ENCODE data around the gene TBC1D22B. TPM values are rescaled to one million over a fixed set of nuclear protein-coding genes. Genes with fewer than 3 reads are reported as not detected.
A peak's percentile ranks its signal among the peaks of the same experiment; 100 is the strongest.

Gene TBC1D22B
- total and polyA plus RNA-seq, 2 of the 13 experiments (the other 11 are each of a cell fraction or from before 2014, with no cell fraction given), result 9.7 to 12.9 TPM

- TF ChIP-seq PBX3 (CRISPR knock-in tag; IDR thresholded peaks at IDR 0.05; ENCODE audit: borderline replicate concordance), result no peak
- TF ChIP-seq BCLAF1 (IDR thresholded peaks at IDR 0.05), result no peak
- TF ChIP-seq ZNF431 (CRISPR knock-in tag; IDR thresholded peaks at IDR 0.05; ENCODE audit: borderline replicate concordance, low read depth), result no peak
- TF ChIP-seq ZNF740 (CRISPR knock-in tag; IDR thresholded peaks at IDR 0.05), result no peak
- no peak for TF ChIP-seq SMYD3 (CRISPR knock-in tag; IDR thresholded peaks at IDR 0.05)
- TF ChIP-seq ZC3H4 (CRISPR knock-in tag; IDR thresholded peaks at IDR 0.05; ENCODE audit: borderline replicate concordance), result no peak
- TF ChIP-seq ZNF501 (CRISPR knock-in tag; IDR thresholded peaks at IDR 0.05), result 0 out of 2 replicates have a peak, but pooled peaks have one; percentile 32
- TF ChIP-seq POLR2AphosphoS2 (IDR thresholded peaks at IDR 0.05; ENCODE audit: low read depth, low read length), result no peak
- TF ChIP-seq ZNF30 (CRISPR knock-in tag; IDR thresholded peaks at IDR 0.05), result no peak
- no peak for TF ChIP-seq ELF1 (CRISPR knock-in tag; IDR thresholded peaks at IDR 0.05)
- TF ChIP-seq AKNA (CRISPR knock-in tag; IDR thresholded peaks at IDR 0.05; ENCODE audit: borderline replicate concordance), result no peak
- no peak for TF ChIP-seq ARNT (IDR thresholded peaks at IDR 0.05)
- no peak for TF ChIP-seq ZSCAN9 (CRISPR knock-in tag; IDR thresholded peaks at IDR 0.05; ENCODE audit: borderline replicate concordance)
- no peak for TF ChIP-seq TRIM22 (IDR thresholded peaks at IDR 0.05)
- TF ChIP-seq SNRNP70 (IDR thresholded peaks at IDR 0.05; ENCODE audit: low read depth, low read length), result no peak
- TF ChIP-seq TEAD3 (CRISPR knock-in tag; optimal IDR thresholded peaks at IDR 0.05; ENCODE audit: borderline replicate concordance), result peak; percentile 66
- no peak for TF ChIP-seq ZXDC (CRISPR knock-in tag; IDR thresholded peaks at IDR 0.05)
Observed at GRCh38 chr6:37207903-37208456, 49.6 kb upstream of the TBC1D22B start (continued).

All from HepG2 (cell line).